Activated CD4-positive, alpha-beta T cell treated with anti-CD3 and anti-CD28 coated beads, Interleukin-2, amount 10 ng/mL, durations not matched to agents 24 days and 14 days (primary cell): Measurements from ENCODE around the gene KRTAP9-9. TPM values are rescaled to one million over a fixed set of nuclear protein-coding genes. Genes with fewer than 3 reads are reported as not detected.
"Not testable (repeated sequence)": the region's sequence is repeated elsewhere in the genome, so short reads cannot be mapped to it uniquely, and the experiment has no call there.

Experiments
- DNase-seq: peaks from one replicate; pipeline ENCODE4 v3.0.0; 2022
- H3K27ac Mint-ChIP-seq: one replicate; pipeline ENCODE4 v1.8.0; 2022; ENCODE audit warnings: mild to moderate bottlenecking, mixed read lengths
- H3K27me3 Mint-ChIP-seq: one replicate; pipeline ENCODE4 v1.8.0; 2022; ENCODE audit warnings: mixed read lengths
- H3K36me3 Mint-ChIP-seq: one replicate; pipeline ENCODE4 v1.8.0; 2022; ENCODE audit warnings: low read depth, mild to moderate bottlenecking, mixed read lengths
- H3K4me1 Mint-ChIP-seq: one replicate; pipeline ENCODE4 v1.8.0; 2021; ENCODE audit warnings: mixed read lengths
- H3K4me3 Mint-ChIP-seq: one replicate; pipeline ENCODE4 v1.8.0; 2022; ENCODE audit warnings: mild to moderate bottlenecking, moderate library complexity, mixed read lengths
- H3K9me3 Mint-ChIP-seq: one replicate; pipeline ENCODE4 v1.8.0; 2021; ENCODE audit warnings: mixed read lengths
- intact Hi-C: fragments of 100-400 bp; cut with micrococcal nuclease; formaldehyde crosslinking; loops from one replicate; pipeline ENCODE4 v1.15.1; 2023
- total RNA-seq: library from RNA; stranded (reverse); gene quantifications from 2 replicates; pipeline ENCODE4 v1.2.3, GENCODE V29; 2022

KRTAP9-9 gene
- total RNA-seq, 1 donor from 2014 or later = not detected

- peaks cover 20% of the 10 kb centered on the region for H3K27me3 Mint-ChIP-seq
- DNase-seq = peak; percentile 18
- H3K9me3 Mint-ChIP-seq, intact Hi-C loops, H3K27ac Mint-ChIP-seq, H3K4me3 Mint-ChIP-seq, H3K36me3 Mint-ChIP-seq, H3K4me1 Mint-ChIP-seq: not testable (repeated sequence)
Measured at GRCh38 chr17:41246995-41247787, 8.0 kb upstream of the KRTAP9-9 start.

- H3K27ac Mint-ChIP-seq, H3K36me3 Mint-ChIP-seq, H3K4me3 Mint-ChIP-seq, H3K4me1 Mint-ChIP-seq, H3K9me3 Mint-ChIP-seq, intact Hi-C loops: not testable (repeated sequence)
- peak; percentile 37 for DNase-seq
- H3K27me3 Mint-ChIP-seq = peaks cover 22% of the 10 kb centered on the region
Measured at GRCh38 chr17:41249637-41250240, 5.4 kb upstream of the KRTAP9-9 start, which contains the start of gene KRTAP9-4. Gene KRTAP9-4 (plus strand): TSS chr17:41249687. CDS start chr17:41249721, 34 bp downstream.

- no peak overlapping the region for H3K27ac Mint-ChIP-seq
- H3K4me1 Mint-ChIP-seq = no peaks in the 10 kb centered on the region
- DNase-seq = no peak
- H3K27me3 Mint-ChIP-seq = peaks cover 24% of the 10 kb centered on the region
- no peaks in the 10 kb centered on the region for H3K9me3 Mint-ChIP-seq
- no peaks in the 10 kb centered on the region for H3K36me3 Mint-ChIP-seq
- intact Hi-C loops = no loop called here
- no peak overlapping the region for H3K4me3 Mint-ChIP-seq
Measured at GRCh38 chr17:41251261-41251660, 3.9 kb upstream of the KRTAP9-9 start.

DNA sequence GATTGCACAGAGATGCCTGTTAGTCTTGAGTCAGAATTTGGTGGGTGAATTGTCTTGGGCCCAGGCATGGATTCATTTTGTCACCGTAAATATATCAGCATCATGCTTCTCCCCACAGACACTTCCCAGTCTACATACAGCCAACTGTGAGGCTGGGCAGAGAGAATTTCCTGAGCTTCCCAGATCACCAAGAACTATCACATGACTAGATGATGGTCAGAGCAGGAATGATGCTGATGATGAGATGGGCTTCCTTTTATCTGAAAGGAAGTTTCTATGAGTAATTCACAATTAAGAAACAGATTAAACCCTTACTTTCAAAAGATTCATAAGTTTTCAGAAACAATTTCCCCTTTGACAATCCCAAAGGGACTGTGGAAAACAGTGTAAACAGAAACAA, 323 bp upstream of the KRTAP9-9 start:
- Mint-ChIP-seq H3K9me3 (no peaks in the 10 kb centered on the region), H3K4me1 (no peaks in the 10 kb centered on the region), H3K27me3 (peaks cover 34% of the 10 kb centered on the region), H3K4me3 (no peak overlapping the region), H3K27ac (no peak overlapping the region), H3K36me3 (no peaks in the 10 kb centered on the region)
- DNase-seq = peak; percentile 40
- intact Hi-C loops = loop anchor here (5.0 kb wide), 1 partner anchor 42 kb away; no protein-coding TSS in a partner anchor

DNA sequence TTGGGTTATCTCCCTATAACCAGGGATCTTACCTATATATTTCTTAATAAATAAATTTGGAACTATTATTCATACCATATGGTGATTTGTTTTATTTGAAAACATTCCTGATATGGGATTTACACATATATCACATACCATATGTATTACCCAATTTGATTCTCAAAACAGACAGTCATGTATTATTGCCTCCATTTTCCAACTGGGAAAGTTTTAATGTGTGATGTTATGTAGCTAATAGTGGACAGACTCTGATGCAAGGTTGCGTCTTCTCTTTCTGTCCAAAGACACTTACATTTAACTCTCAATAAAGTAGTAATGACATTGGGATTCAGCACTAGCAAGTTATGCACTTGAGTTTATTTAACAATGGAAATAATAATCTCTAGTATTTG, 1.1 kb downstream of the KRTAP9-9 start:
- DNase-seq = no peak
- Mint-ChIP-seq H3K9me3 (no peaks in the 10 kb centered on the region), H3K4me1 (no peaks in the 10 kb centered on the region), H3K27me3 (peaks cover 38% of the 10 kb centered on the region), H3K27ac (no peak overlapping the region), H3K36me3 (no peaks in the 10 kb centered on the region), H3K4me3 (no peak overlapping the region)
- intact Hi-C loops = loop anchor here (5.0 kb wide), 1 partner anchor 41 kb away; no protein-coding TSS in a partner anchor

DNA sequence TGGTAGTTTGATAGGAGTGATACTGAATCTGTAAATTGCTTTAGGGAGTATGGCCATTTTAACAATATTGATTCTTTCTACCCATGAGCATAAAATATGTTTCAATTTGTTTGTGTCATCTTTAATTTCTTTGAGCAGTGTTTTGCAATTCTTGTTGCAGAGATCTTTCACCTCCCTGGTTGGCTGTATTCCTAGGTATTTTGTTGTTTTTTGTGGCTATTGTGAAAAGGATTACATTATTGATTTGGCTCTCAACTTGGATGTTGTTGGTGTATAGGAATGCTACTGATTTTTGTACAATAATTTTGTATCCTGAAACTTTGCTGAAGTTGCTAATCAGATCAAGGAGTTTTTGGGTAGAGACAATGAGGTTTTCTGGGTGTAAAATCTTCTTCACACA, 3.2 kb downstream of the KRTAP9-9 start:
- DNase-seq = no peak
- H3K27me3 Mint-ChIP-seq = peaks cover 33% of the 10 kb centered on the region
- H3K36me3 Mint-ChIP-seq = no peaks in the 10 kb centered on the region
- no peak overlapping the region for H3K4me3 Mint-ChIP-seq
- intact Hi-C loops = loop anchor here (5.0 kb wide), 1 partner anchor 39 kb away; no protein-coding TSS in a partner anchor
- H3K4me1 Mint-ChIP-seq = no peaks in the 10 kb centered on the region
- no peak overlapping the region for H3K27ac Mint-ChIP-seq
- H3K9me3 Mint-ChIP-seq = no peaks in the 10 kb centered on the region

- Mint-ChIP-seq H3K4me1 (no peaks in the 10 kb centered on the region), H3K4me3 (no peak overlapping the region), H3K9me3 (no peaks in the 10 kb centered on the region), H3K27me3 (peaks cover 26% of the 10 kb centered on the region), H3K27ac (no peak overlapping the region), H3K36me3 (no peaks in the 10 kb centered on the region)
- intact Hi-C loops = no loop called here
- peak; percentile 34 for DNase-seq
Measured at GRCh38 chr17:41263212-41263611, 8.0 kb downstream of the KRTAP9-9 start.

- Mint-ChIP-seq H3K4me1 (no peaks in the 10 kb centered on the region), H3K36me3 (no peaks in the 10 kb centered on the region), H3K27me3 (peaks cover 20% of the 10 kb centered on the region), H3K4me3 (no peak overlapping the region), H3K9me3 (no peaks in the 10 kb centered on the region), H3K27ac (no peak overlapping the region)
- DNase-seq = peak; percentile 34
- intact Hi-C loops = no loop called here
Measured at GRCh38 chr17:41264599-41264998, 9.4 kb downstream of the KRTAP9-9 start.

- peaks cover 20% of the 10 kb centered on the region for H3K27me3 Mint-ChIP-seq
Measured at GRCh38 chr17:41265078-41265477, 9.9 kb downstream of the KRTAP9-9 start, which contains the start of gene KRTAP9-6. Gene KRTAP9-6 (plus strand): TSS chr17:41265378. CDS start chr17:41265378, 0 bp downstream.

GRCh38 chr17:41267711-41268110, 12.5 kb downstream of the KRTAP9-9 start:
- no peaks in the 10 kb centered on the region for H3K36me3 Mint-ChIP-seq
- no peak overlapping the region for H3K27ac Mint-ChIP-seq
- H3K27me3 Mint-ChIP-seq = peaks cover 6% of the 10 kb centered on the region
- H3K4me3 Mint-ChIP-seq = no peak overlapping the region
- no peaks in the 10 kb centered on the region for H3K4me1 Mint-ChIP-seq
- H3K9me3 Mint-ChIP-seq = no peaks in the 10 kb centered on the region
- no peak for DNase-seq
- intact Hi-C loops = no loop called here

More at GRCh38 chr17:41265078-41265477, 9.9 kb downstream of the KRTAP9-9 start, which contains the start of gene KRTAP9-6:
- Mint-ChIP-seq H3K4me3 (no peak within 1 kb of the TSS), H3K4me1 (no peaks in the 10 kb centered on the region), H3K27ac (no peak within 1 kb of the TSS), H3K36me3 (no peaks in the 10 kb centered on the region), H3K9me3 (no peaks in the 10 kb centered on the region)
- intact Hi-C loops = no loop called here
- peak; percentile 21 for DNase-seq

DNA sequence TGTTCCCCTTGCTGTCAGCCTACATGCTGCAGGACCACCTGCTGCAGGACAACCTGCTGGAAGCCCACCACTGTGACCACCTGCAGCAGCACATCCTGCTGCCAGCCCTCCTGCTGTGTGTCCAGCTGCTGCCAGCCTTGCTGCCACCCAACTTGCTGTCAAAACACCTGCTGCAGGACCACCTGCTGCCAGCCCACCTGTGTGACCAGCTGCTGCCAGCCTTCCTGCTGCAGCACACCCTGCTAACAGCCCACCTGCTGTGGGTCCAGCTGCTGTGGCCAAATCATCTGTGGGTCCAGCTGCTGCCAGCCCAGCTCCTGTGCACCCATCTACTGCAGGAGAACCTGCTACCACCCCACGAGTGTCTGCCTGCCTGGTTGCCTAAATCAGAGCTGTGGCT, 16.1 kb downstream of the KRTAP9-9 start:
- H3K9me3 Mint-ChIP-seq, DNase-seq, H3K36me3 Mint-ChIP-seq, H3K4me3 Mint-ChIP-seq, H3K27ac Mint-ChIP-seq, H3K27me3 Mint-ChIP-seq, H3K4me1 Mint-ChIP-seq, intact Hi-C loops: not testable (repeated sequence)

DNA sequence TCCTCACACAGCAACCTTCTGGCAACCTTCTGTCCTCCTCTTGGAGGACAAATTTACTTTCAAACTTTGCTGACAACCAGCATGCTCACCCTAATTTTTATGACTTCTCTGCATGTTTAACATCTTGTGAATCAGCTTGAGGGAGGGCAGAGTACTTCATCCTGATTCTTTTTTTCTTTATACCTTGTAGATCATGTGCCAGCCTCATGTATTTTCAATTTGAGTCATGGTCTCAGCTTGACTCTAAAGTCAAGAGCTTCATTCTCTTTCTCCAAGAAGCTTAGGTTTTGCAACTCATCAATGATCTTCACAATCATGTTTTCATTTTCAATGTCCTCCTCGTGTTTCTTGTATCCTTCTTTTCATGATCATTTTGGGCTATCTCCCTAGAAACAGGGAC, 16.7 kb downstream of the KRTAP9-9 start:
- Mint-ChIP-seq H3K27me3 (peaks cover 7% of the 10 kb centered on the region), H3K36me3 (no peaks in the 10 kb centered on the region), H3K27ac (no peak overlapping the region), H3K4me3 (no peak overlapping the region), H3K9me3 (no peaks in the 10 kb centered on the region), H3K4me1 (no peaks in the 10 kb centered on the region)
- no peak for DNase-seq
- intact Hi-C loops = no loop called here

- H3K27ac Mint-ChIP-seq, H3K4me1 Mint-ChIP-seq, H3K4me3 Mint-ChIP-seq, H3K9me3 Mint-ChIP-seq, H3K36me3 Mint-ChIP-seq, intact Hi-C loops: not testable (repeated sequence)
- peaks cover 11% of the 10 kb centered on the region for H3K27me3 Mint-ChIP-seq
- DNase-seq = peak; percentile 45
Measured at GRCh38 chr17:41275648-41276190, 20.5 kb downstream of the KRTAP9-9 start, which contains the start of gene KRTAP9-7. Gene KRTAP9-7 (plus strand): TSS chr17:41275698. CDS start chr17:41275698, 0 bp downstream.
